HG03045 (cell line): ENCODE data around the gene PDE1C.
A peak's percentile ranks its signal among the peaks of the same experiment; 100 is the strongest.

Experiments used
- ATAC-seq: cut with Tn5 transposase; IDR thresholded peaks from one replicate; pipeline ENCODE4 v1.9.1; 2021; ENCODE audit warnings: mild to moderate bottlenecking, moderate library complexity; ENCODE audit not compliant: unreplicated experiment

Gene PDE1C

DNA sequence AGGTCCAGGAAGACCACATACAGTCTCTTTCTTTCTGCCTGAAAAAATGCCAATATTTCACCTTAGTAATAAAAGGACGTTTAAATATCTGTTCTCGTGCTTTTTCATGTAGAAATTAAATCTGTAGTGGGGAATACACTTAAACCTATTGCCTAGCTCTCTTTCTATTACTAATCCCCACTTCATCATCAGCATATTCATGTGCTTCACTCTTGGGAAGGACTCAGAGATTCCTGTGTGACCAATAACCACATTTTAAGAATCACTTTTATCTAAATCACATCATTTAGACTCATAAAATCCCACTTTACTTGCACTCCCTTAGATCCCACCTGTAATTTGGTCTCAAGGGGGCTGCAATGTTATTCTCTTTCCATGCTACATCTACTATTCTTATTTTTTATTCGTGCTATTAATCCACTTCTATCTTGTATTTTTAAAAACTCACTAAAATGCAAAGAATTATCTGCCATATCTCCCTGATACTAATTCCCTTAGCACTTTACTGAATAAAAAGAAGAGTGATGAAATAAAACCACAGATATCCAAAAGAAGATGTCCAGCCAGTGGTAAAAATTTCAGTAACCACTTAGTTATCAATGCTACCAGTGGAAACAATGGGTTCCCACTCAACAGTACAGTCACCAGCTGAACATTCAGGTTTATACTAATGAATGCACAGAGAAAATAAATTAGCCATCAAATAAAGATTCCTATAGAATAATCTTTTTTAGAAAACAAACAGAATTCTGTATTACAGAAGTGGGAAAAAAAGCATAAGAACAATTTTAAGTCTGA is 281.1 kb downstream of the PDE1C start:
- no peak for ATAC-seq

DNA sequence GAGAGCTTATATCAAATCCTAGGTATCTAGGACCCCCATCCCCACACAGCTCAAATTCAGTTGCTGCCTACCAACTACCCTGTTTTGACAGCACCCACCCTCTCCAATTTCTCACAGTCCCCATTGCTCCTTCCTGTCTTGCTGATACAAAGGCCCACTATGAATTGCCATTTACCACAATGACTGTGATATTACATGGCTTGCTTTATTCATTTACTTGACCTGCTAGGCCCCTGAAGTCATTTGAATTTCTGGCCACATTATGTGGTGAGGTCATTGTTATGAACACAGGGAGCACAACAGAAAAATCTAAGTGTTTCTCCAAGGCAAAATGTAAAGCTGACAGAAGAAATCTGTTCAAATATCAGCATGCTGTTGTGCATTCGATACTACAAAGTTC is 281.8 kb downstream of the PDE1C start:
- ATAC-seq: no peak

DNA sequence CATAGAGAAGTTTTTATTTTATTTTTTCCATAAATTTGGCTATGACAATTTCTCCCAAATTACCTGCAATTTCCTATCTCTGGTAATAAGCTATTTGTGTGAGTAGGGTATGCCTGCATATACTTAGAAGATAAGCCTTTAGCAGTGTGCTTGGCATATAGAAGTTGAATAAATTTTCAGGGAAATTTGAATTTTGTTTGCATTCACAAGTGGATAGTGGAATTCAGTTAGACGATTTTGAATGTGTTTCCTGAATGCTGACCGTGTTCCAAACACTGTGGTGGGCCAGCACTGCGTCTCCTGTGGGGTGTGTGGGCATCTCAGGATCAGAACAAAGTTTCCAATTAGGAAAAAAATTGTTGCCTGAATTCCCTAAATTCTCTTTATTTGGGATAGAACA is 283.9 kb downstream of the PDE1C start:
- ATAC-seq: no peak

DNA sequence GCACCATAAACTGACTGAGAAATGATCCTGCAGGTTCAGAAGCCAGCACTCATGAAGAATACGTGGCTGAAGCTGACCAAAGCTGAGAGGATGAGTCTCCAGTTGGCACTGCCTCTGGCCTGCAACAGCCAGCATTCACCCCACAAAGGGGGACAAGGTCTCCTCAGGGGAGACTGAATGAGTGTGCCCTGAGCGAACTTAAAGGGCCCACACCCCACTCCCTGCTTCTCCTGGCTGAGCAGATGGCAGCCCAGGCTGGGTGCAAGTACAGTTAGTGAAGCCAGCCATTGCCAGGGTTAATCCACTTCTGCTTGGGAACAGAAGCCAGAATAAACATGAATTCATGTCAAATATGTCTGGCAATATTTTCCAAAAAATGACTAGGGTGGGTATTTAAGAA is 285.1 kb downstream of the PDE1C start:
- no peak for ATAC-seq

DNA sequence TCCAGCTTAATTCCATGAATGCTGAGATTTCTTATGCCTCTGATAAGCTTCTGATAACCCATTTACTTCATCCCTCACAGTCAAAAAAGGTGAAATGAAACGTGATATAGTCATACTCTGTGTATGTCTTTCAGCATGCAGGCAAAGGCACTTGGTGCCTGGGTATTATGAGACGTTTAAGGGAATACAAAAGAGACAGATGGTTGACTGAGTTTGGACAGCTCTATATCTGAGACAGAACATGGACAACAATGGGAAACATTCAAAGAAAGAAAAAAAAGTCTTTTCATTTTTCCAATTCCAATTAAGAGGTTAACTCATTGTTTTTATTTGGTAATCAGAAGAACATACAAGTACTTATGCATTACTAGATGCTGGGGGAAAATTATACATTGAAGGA is 287.0 kb downstream of the PDE1C start:
- ATAC-seq: no peak

DNA sequence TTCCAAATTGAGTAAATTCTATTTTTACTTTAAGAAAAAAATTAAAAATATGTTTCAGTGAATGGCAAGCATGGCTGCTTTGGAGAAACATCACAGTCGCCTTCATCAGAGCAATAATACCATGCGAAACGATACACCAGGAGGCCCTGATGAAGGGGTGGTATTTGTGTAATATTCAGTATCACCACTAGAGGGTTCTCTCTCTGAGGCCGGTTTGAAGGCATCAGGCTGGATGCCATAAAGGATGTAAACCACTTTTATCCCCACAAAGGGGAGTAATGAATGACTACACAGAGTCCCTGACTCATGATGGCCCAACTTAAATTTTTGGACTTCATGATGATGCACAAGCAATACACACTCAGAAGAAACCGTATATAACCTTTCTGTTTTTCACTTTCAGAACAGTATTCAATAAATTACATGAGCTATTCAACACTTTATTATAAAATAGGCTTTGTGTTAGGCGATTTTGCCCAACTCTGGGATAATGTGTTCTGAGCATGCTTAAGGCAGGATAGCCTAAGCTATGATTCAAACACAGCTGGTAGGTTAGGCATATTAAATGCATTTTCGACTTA is 287.7 kb downstream of the PDE1C start:
- peak; percentile 85 for ATAC-seq

DNA sequence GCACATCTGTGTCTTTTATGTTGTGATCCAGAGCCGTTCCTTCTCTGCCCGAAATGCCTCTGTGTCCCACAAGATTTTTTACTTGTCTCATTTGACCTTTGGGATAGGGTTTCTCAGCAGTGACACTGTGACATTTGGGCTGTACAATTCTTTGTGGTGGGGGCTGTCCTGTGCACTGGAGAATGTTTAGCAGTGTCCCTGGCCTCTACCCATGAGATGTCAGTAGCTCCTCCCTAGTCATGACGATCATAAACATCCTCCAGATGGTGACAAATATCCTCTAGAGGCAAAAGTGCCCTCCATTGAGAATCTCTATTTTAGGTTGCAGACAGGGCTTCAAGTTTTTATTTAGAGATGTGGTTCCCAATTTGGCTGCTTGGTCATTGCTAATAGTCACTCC is 291.9 kb downstream of the PDE1C start:
- ATAC-seq: no peak

DNA sequence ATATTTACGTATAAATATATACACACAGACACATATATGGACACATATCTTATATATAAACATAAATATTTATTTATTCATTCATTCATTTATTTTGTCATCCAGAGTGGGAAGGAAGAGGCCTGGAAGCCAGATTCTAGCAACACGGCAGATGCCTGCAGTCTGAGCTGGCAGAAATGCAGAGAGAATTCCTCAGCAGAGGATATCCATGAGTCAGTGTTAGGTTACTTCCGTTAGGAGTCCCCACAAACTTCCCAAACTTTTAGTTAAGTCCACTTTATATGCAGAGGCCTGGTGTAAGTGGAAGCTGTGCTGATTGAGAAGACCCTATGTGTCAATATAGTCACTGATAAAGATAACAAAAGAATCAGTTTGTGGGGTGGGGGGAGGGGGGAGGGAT is 293.6 kb downstream of the PDE1C start:
- no peak for ATAC-seq

DNA sequence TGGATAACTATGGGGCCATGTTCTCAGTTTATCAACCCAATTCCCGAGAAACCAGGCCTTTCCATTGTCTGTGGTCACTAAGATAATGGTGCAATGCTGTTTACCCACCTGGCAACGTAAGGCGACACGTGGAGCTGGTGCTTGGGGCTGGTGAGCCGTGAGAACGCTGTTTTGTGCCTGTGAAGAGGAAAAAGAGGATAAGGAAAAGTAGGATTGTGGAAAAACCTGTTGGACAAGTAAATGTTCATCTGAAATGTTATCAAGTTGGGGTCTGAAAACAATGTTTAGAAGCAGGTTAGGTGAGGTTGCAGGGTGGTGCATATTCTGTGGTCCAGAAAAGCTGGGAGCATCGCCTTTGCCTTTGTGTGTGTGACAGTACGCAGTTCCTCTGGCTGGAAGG is 294.7 kb downstream of the PDE1C start:
- no peak for ATAC-seq

DNA sequence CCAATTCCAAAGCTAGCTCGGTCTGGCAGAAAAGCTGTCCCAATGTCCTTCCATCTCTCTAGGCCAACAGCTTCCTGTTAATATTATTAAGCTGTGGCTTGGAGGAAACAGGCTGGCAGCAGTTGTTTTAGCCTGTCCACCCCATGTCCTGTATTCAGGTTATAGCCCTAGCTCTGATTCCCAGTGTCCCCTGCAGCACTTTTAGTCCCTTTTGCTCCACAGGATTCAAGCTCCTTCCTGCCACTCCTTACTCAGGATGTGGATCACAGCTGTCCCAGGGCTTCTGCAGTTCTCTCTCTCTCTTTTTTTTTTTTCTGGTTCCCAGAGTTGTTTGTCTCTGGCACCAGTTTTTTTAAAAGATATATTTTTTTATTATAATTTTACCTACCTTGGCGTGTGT is 298.0 kb downstream of the PDE1C start:
- ATAC-seq: no peak

DNA sequence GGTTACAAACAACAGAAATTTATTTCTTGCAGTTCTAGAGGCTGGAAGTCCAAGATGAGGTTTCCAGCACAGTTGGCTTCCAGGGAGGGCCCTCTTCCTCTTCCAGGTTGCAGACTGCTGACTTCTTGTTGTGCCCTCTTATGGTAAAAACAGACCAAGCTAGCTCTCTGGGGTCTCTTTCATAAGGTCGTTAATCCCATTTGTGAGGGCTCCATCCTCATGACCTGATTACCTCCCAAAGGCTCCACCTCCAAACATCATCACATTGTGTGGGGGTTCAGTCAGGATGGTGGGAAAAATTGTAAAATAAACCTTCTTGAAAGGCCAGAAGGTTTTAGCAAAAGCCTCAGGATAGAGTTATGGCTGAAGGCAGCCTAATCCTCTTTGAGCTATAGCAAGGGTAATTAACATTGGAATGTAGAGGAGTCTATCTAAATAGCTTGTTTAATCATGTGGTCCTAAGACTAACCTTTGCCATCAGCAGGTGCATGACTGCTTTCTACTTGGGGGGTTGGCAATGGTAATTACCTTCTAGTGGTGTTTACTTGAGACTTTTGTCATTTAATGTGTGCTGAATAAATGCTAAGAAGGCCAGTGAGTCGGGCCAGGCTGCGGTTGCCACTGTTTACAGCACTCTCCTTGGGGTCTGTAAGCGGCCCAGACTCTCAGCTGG is 302.4 kb downstream of the PDE1C start:
- no peak for ATAC-seq

DNA sequence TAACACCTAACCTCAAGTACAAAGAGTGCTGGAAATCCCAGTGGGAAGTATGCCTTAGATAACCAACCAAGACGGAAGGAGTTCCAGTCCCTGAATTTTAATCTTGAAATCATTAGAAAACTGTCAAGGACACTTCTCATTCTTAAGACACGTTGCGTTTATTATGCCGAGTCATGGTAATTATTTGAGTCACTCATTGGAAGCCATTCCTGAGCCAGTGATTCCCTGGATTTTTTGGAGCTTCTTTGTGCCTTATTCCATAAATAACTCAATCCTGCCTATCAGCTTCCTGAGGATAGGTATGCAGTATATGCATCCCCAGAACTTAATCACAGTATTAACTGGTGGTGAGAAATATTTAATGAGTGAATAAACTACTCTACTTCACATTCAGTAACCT is 305.7 kb downstream of the PDE1C start:
- ATAC-seq: no peak

DNA sequence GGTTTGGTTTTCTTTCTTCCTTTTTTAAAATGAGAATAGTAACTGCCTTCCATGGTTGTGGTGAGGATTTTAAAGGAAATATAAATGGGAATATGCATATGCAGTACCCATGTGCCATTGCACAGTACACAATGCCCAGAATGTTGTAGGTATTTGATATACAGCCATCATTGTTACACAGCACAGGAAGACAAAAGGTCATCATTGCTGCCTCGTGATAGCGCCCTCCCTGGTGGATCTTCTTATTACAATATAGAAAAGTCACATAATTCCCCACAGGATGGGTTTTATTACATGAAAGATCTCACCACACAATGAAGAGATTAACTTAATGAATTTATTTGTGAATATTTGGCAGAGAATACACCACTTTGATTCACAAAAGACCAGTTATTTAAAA is 306.7 kb downstream of the PDE1C start:
- no peak for ATAC-seq

DNA sequence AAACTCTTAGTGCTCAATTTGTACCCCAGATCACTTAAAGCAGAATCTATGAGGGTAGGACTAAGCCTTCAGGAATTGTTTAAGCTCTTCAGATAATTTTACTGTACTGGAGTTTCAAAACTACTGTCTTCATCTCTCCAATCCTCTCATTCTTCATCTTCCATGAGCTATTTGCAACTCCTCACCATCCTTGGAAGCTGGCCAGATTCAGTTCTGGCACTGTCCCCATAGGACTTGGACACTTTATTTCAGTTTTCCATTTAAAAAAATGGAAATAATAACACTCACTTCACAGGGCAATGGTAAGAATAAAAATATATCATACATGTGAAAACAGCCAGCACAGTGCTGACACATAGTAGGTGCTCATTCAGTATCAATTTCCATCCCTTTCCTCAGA is 308.6 kb downstream of the PDE1C start:
- ATAC-seq: no peak

DNA sequence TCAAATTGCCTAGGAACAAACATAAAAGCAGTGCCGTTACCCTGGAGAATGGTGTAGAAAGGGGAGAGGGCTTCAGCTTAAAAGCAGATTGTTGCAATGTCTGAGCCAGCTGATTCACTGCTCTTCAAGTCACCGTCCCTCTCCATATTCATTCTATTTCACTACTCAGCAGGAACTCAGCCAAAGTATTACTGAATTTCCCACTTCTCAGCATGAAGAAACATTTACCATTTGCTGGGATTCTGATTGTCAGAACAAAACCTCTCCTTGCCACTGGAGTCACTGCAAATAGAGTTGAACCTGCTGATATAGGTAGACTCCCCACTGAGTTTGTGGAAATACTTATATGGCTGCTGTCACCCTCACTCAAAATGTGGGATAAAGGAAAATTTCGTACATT is 311.5 kb downstream of the PDE1C start:
- no peak for ATAC-seq

DNA sequence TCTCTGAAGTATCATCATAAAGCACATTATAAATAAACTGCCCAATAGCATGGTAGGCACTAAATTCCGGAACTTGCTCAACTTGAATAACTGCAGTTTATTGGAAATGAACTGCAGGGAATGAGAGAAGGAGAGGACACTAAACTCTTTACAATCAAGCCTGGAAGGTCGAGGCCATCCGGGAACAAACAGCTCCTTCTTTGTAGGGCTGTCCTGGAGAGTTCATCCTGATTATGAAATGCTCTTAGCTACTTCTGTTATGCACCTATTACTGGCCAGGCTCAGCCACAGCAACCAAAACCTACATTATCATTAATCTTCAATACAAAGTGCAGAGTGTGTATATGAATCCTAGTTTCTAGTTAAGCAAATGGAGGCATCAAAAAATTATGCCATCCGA is 318.5 kb downstream of the PDE1C start:
- ATAC-seq: no peak

DNA sequence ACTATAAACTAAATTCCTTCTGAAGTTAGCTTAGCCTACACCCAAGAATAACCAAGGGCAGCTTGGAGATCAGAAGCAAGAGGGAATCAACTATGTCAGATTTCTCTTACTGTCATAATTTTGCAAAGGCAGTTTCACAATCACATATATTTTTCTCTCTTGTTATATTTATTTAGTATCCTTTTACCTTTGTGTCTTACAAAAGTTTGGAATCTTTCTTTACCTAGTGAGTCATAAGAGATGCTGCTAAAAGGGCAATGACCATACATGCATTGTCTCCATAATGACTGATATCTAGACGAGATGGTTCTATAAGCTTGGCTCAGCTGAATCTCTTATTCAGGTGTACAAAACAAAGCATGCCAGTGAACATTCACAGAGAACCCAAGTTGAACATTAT is 322.1 kb downstream of the PDE1C start:
- no peak for ATAC-seq

DNA sequence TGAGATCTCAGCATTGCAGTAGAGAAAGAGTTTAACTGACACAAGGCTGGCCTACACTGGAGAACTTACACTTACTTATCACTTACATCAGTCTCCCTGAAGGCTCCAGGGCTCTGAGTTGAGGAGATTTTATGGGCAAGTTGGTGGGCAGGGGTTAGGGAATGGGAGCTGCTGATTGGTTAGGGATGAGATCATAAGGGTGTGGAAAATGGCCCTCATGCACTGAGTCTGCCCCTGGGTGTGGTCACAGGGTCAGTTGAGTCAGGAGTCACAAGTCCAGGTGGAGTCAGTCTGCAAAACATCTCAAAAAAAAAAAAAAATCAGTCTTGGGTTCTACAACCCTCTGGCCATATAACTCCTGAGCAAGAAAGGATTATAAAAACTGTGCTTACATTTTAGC is 322.7 kb downstream of the PDE1C start:
- no peak for ATAC-seq

DNA sequence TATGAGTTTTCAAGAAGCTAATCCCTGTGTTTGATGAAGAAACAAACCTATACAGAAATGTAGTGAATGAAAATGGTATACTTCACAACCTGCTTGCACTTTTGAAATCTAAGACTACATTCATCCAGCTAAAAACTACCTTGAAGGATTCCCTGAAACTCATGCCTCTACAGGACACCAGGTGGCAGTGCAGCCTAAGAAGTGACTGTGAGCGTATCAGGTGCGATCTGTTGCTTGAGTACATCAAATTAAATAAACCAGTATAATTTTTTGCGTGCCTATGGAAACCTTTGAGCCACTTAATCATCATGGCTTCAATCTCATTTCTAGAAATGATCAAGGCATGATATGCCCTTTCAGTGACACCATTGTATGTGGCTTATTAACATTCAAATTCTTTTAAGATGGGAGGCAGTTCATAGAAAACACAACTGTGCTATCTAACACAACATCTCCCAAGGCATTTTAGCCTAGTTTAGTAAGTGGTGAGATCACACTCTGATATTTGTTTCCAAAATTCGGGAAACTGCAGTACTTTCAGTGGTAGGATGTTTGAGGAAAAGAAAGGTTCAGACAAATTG is 325.8 kb downstream of the PDE1C start:
- peak; percentile 67 for ATAC-seq

DNA sequence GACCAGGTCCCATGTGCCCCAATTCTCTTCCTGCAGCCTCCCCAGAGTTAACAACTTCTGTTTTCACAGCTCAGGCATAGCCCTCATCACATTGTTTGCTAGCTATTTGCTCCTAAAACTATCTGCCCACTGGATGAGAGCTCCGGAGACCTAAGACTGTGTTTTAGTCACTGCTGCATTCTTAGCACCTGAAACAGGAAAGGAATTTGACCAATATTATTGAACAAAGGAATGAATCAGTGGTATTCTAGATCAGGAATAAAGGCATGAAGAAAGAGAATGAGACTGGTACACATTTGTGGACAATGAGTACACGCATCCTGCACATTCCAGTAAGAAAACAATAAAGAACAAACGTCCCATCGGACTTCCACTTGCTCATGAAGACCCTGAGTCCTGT is 328.4 kb downstream of the PDE1C start:
- ATAC-seq: no peak

DNA sequence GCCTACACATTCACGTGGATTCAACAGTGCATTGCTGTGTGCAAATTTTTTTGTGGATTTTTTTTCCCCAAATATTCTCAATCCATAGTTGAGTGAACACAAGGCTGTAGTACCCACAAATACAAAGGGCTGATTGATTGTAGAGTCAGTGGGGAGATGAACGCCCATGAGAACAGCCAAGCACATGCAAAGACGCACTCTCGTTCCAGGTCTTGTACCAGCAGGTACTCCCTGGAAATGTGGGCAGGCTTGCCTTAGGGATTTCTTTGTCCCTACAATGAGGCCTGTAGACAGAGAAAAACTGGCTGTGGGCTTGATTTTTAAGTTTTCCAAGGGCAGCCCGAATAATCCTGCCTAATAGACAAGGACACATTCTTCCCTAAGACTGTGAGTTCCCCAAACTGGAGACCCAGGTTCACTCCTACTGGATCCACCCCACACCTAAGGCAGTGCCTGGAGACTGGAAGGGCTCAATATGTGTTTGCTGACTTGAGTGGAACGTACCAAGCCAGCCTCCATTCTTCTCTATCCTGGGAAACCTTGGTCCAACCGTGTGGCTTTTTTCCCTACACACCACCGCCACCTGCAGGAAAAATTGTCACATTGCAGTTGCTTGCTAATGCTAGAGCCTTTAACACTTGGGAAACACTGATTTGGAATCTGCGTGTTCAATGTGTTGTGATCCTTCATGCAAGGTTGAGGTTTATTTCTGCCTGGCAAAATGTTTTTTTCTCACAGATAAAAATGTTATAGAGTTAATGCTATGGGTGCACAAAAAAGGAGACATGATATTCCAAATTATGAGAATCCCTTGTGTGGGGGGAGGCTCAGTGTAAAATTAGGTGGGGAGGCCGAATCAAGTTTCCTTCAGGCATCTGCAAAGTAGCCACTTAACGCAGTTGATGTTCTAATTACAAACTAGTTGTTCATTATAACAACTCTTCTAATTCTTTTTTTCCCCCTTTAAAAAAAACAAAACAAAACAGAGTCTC is 333.9 kb downstream of the PDE1C start:
- no peak for ATAC-seq
